Muscle of leg (tissue), 11 donors: ENCODE data around the gene SRPX2. TPM values are rescaled to one million over a fixed set of nuclear protein-coding genes. Genes with fewer than 3 reads are reported as not detected.

Experiments
- DNase-seq: peaks from one replicate; pipeline ENCODE4 v3.0.0; 2013
- H3K27ac ChIP-seq: one replicate; pipeline ENCODE4 v1.5.1; 2013; ENCODE audit warnings: mild to moderate bottlenecking, low read length, control low read depth
- H3K27me3 ChIP-seq: one replicate; pipeline ENCODE4 v1.6.1; 2013; ENCODE audit warnings: low read length; ENCODE audit not compliant: control insufficient read depth, insufficient read depth
- H3K36me3 ChIP-seq: one replicate; pipeline ENCODE4 v1.6.1; 2013; ENCODE audit warnings: low read length; ENCODE audit not compliant: control insufficient read depth, insufficient read depth
- H3K4me1 ChIP-seq: one replicate; pipeline ENCODE4 v1.6.1; 2013; ENCODE audit warnings: low read length; ENCODE audit not compliant: control insufficient read depth, insufficient read depth
- H3K4me3 ChIP-seq: one replicate; pipeline ENCODE4 v1.5.1; 2013; ENCODE audit warnings: low read length, control low read depth
- H3K9me3 ChIP-seq: replicated peaks from 2 replicates; pipeline ENCODE4 v1.6.1; 2013; ENCODE audit warnings: low read depth, low read length; ENCODE audit not compliant: control insufficient read depth
- WGBS: methylation state at CpG from one replicate; pipeline ENCODE4 v1.1.5; 2013; ENCODE audit warnings: missing lambda C conversion rate; ENCODE audit not compliant: insufficient coverage; 5-methylcytosine and 5-hydroxymethylcytosine counted together
- polyA plus RNA-seq, 8 donors: library from polyadenylated mRNA; unstranded; fragments of 120-200 nt; gene quantifications; one replicate each; pipeline versions ENCODE4 v1.2.1 to v1.2.3, GENCODE V29; 2013; ENCODE audit warnings: inconsistent platforms in 1 of 8, low replicate concordance in 1 of 8; ENCODE audit not compliant: insufficient read length in 8 of 8, insufficient read depth in 1 of 8
- total RNA-seq: library from RNA; stranded (reverse); fragments of 120-200 nt; gene quantifications from one replicate; pipeline ENCODE4 v1.2.4, GENCODE V29; 2013

SRPX2 gene
- total and polyA plus RNA-seq, 9 donors: 17.8 to 41.0 (median 27.4) TPM

- H3K27ac ChIP-seq: no peak overlapping the region
- no CpG with 5 or more reads among the region's 4 CpGs for WGBS
- H3K27me3 ChIP-seq: peaks cover 15% of the 10 kb centered on the region
- H3K36me3 ChIP-seq: no peaks in the 10 kb centered on the region
- H3K9me3 ChIP-seq: no peaks in the 10 kb centered on the region
- no peak overlapping the region for H3K4me3 ChIP-seq
- H3K4me1 ChIP-seq: no peaks in the 10 kb centered on the region
- no peak for DNase-seq
These were observed 18.8 kb downstream of the SRPX2 start for GRCh38 chrX:100662796-100663195.

- DNase-seq: no peak
- no CpG with 5 or more reads among the region's 2 CpGs for WGBS
- H3K9me3 ChIP-seq: no peaks in the 10 kb centered on the region
- no peaks in the 10 kb centered on the region for H3K36me3 ChIP-seq
- H3K27ac ChIP-seq: no peak overlapping the region
- peaks cover 15% of the 10 kb centered on the region for H3K27me3 ChIP-seq
- no peaks in the 10 kb centered on the region for H3K4me1 ChIP-seq
- no peak overlapping the region for H3K4me3 ChIP-seq
These were observed 19.6 kb downstream of the SRPX2 start for GRCh38 chrX:100663642-100664041.

- H3K4me3 ChIP-seq: no peak overlapping the region
- 50% methylated on average over 2 of the region's 3 CpGs for WGBS
- no peaks in the 10 kb centered on the region for H3K36me3 ChIP-seq
- no peaks in the 10 kb centered on the region for H3K4me1 ChIP-seq
- no peaks in the 10 kb centered on the region for H3K9me3 ChIP-seq
- H3K27me3 ChIP-seq: peaks cover 22% of the 10 kb centered on the region
- H3K27ac ChIP-seq: no peak overlapping the region
- no peak for DNase-seq
These were observed 29.0 kb downstream of the SRPX2 start for GRCh38 chrX:100672966-100673365.

GRCh38 chrX:100673397-100673953 is 29.5 kb downstream of the SRPX2 start:
- 75% methylated on average over 1 of the region's 3 CpGs for WGBS
- H3K27me3 ChIP-seq: peaks cover 25% of the 10 kb centered on the region
- H3K4me3 ChIP-seq: no peak overlapping the region
- H3K9me3 ChIP-seq: no peaks in the 10 kb centered on the region
- H3K36me3 ChIP-seq: no peaks in the 10 kb centered on the region
- no peaks in the 10 kb centered on the region for H3K4me1 ChIP-seq
- no peak for DNase-seq
- H3K27ac ChIP-seq: no peak overlapping the region

- Histone ChIP-seq H3K4me3 (no peak overlapping the region), H3K4me1 (no peaks in the 10 kb centered on the region), H3K9me3 (no peaks in the 10 kb centered on the region), H3K36me3 (no peaks in the 10 kb centered on the region), H3K27me3 (peaks cover 29% of the 10 kb centered on the region), H3K27ac (no peak overlapping the region)
- WGBS: no CpG with 5 or more reads among the region's 2 CpGs
- DNase-seq: no peak
These were observed 30.7 kb downstream of the SRPX2 start for GRCh38 chrX:100674705-100675104.

GRCh38 chrX:100677611-100678181 is 33.7 kb downstream of the SRPX2 start:
- Histone ChIP-seq H3K36me3 (no peaks in the 10 kb centered on the region), H3K27ac (no peak overlapping the region), H3K4me3 (no peak overlapping the region), H3K9me3 (no peaks in the 10 kb centered on the region), H3K4me1 (no peaks in the 10 kb centered on the region), H3K27me3 (peaks cover 13% of the 10 kb centered on the region)
- DNase-seq: peak; percentile 75
- WGBS: 52% methylated on average over 4 of the region's 5 CpGs

GRCh38 chrX:100680756-100681155 is 36.8 kb downstream of the SRPX2 start:
- Histone ChIP-seq H3K4me3 (no peak overlapping the region), H3K27ac (no peak overlapping the region), H3K4me1 (no peaks in the 10 kb centered on the region), H3K27me3 (peaks cover 17% of the 10 kb centered on the region), H3K36me3 (no peaks in the 10 kb centered on the region), H3K9me3 (no peaks in the 10 kb centered on the region)
- no peak for DNase-seq
- WGBS: 36% methylated on average over 1 of the region's 2 CpGs

GRCh38 chrX:100681599-100681998 is 37.6 kb downstream of the SRPX2 start:
- Histone ChIP-seq H3K27me3 (peaks cover 13% of the 10 kb centered on the region), H3K9me3 (no peaks in the 10 kb centered on the region), H3K36me3 (no peaks in the 10 kb centered on the region), H3K4me1 (no peaks in the 10 kb centered on the region), H3K4me3 (no peak overlapping the region), H3K27ac (no peak overlapping the region)
- 67% methylated on average over 1 of the region's 3 CpGs for WGBS
- DNase-seq: no peak

GRCh38 chrX:100682939-100683338 is 38.9 kb downstream of the SRPX2 start:
- H3K9me3 ChIP-seq: no peaks in the 10 kb centered on the region
- H3K27ac ChIP-seq: no peak overlapping the region
- H3K36me3 ChIP-seq: no peaks in the 10 kb centered on the region
- no peak for DNase-seq
- no peak overlapping the region for H3K4me3 ChIP-seq
- no CpG with 5 or more reads among the region's 8 CpGs for WGBS
- peaks cover 21% of the 10 kb centered on the region for H3K27me3 ChIP-seq
- H3K4me1 ChIP-seq: no peaks in the 10 kb centered on the region

- DNase-seq: peak; percentile 75
- H3K4me3 ChIP-seq: no peak overlapping the region
- H3K9me3 ChIP-seq: no peaks in the 10 kb centered on the region
- no peaks in the 10 kb centered on the region for H3K36me3 ChIP-seq
- peaks cover 12% of the 10 kb centered on the region for H3K27me3 ChIP-seq
- 0% methylated on average over 1 of the region's 5 CpGs for WGBS
- H3K27ac ChIP-seq: no peak overlapping the region
- H3K4me1 ChIP-seq: no peaks in the 10 kb centered on the region
These were observed 41.4 kb downstream of the SRPX2 start for GRCh38 chrX:100685284-100685996.
